PFSK-1 (cell line): ENCODE data around the gene TACR1.

ENCODE experiments used
- FOXP2 ChIP-seq: optimal IDR thresholded peaks from 2 replicates; pipeline ENCODE3; 2011; ENCODE audit warnings: borderline replicate concordance, control low read depth, inconsistent platforms; ENCODE audit not compliant: insufficient read depth; ENCODE audit errors: extremely low read length, extremely low read depth
- POLR2AphosphoS5 ChIP-seq: IDR thresholded peaks from 2 replicates; pipeline ENCODE4 v1.6.1; 2012; ENCODE audit warnings: low read depth, mild to moderate bottlenecking, control low read depth, low read length, moderate library complexity
- REST ChIP-seq, 2 experiments: IDR thresholded peaks; 2 replicates each; pipeline versions ENCODE4 v1.6.1 to v1.8.0; 2011 to 2012; ENCODE audit warnings: low read depth in 2 of 2, low read length in 2 of 2, control low read depth in 1 of 2, inconsistent platforms in 1 of 2, mild to moderate bottlenecking in 1 of 2, moderate library complexity in 1 of 2; ENCODE audit not compliant: insufficient read depth in 1 of 2
- SIN3A ChIP-seq: IDR thresholded peaks from 2 replicates; pipeline ENCODE4 v1.6.1; 2012; ENCODE audit warnings: mild to moderate bottlenecking, low read length, moderate library complexity, borderline replicate concordance; ENCODE audit not compliant: insufficient read depth
- TAF1 ChIP-seq: IDR thresholded peaks from 2 replicates; pipeline ENCODE4 v1.6.1; 2012; ENCODE audit warnings: low read length, control low read depth, borderline replicate concordance; ENCODE audit not compliant: insufficient read depth

Gene TACR1

GRCh38 chr2:75003773-75004172, 195.5 kb downstream of the TACR1 start:
- TF ChIP-seq REST (IDR thresholded peaks at IDR 0.05; ENCODE audit: insufficient read depth in 1 of 2, low read depth in 2 of 2, low read length in 2 of 2) (no peak), SIN3A (no peak)

- no peak for TF ChIP-seq FOXP2
- TF ChIP-seq REST (IDR thresholded peaks at IDR 0.05; ENCODE audit: insufficient read depth in 1 of 2, low read depth in 2 of 2, low read length in 2 of 2), result no peak
- TF ChIP-seq SIN3A, result no peak
- TF ChIP-seq TAF1, result no peak
- TF ChIP-seq POLR2AphosphoS5, result no peak
Measured at GRCh38 chr2:75003276-75003675, 196.0 kb downstream of the TACR1 start.

- no peak for TF ChIP-seq REST (IDR thresholded peaks at IDR 0.05; ENCODE audit: insufficient read depth in 1 of 2, low read depth in 2 of 2, low read length in 2 of 2)
- TF ChIP-seq TAF1, result no peak
- no peak for TF ChIP-seq SIN3A
- no peak for TF ChIP-seq POLR2AphosphoS5
- no peak for TF ChIP-seq FOXP2
Measured at GRCh38 chr2:75002007-75002406, 197.3 kb downstream of the TACR1 start.

- no peak for TF ChIP-seq FOXP2
- TF ChIP-seq TAF1, result no peak
- TF ChIP-seq REST (IDR thresholded peaks at IDR 0.05; ENCODE audit: insufficient read depth in 1 of 2, low read depth in 2 of 2, low read length in 2 of 2), result no peak
- TF ChIP-seq POLR2AphosphoS5, result no peak
- TF ChIP-seq SIN3A, result no peak
Measured at GRCh38 chr2:74999468-74999867, 199.9 kb downstream of the TACR1 start.
